Body of pancreas (tissue), 4 donors: Measurements from ENCODE around the gene GLMN. TPM values are rescaled to one million over a fixed set of nuclear protein-coding genes. Genes with fewer than 3 reads are reported as not detected.
A peak's percentile ranks its signal among the peaks of the same experiment; 100 is the strongest.

Experiments
- ATAC-seq: fragments of 150-250 bp; one replicate; pipeline ENCODE4 v1.9.1; 2016
- DNase-seq, 4 donors: peaks; one replicate each; pipeline ENCODE4 v3.0.0-alpha.2; 2019
- H3K27ac ChIP-seq, 4 donors: fragments of 200-600 bp; sonication (generic); 1 replicate in 3 of 4; 2 replicates in 1 of 4; pipeline versions ENCODE4 v1.5.1 to v1.6.1; 2016 to 2019; ENCODE audit warnings: mild to moderate bottlenecking in 1 of 4, mixed read lengths in 1 of 4, moderate library complexity in 1 of 4
- H3K27me3 ChIP-seq, 2 donors: fragments of 200-600 bp; sonication (generic); one replicate each; pipeline ENCODE4 v1.6.0; 2016; ENCODE audit warnings: mild to moderate bottlenecking in 1 of 2
- H3K36me3 ChIP-seq, 2 donors: fragments of 200-600 bp; sonication (generic); replicated peaks in 1 of 2; 2 replicates each; pipeline ENCODE4 v1.5.1; 2016; ENCODE audit warnings: low read depth in 2 of 2; ENCODE audit not compliant: insufficient read depth in 1 of 2
- H3K4me1 ChIP-seq: fragments of 200-600 bp; sonication (generic); one replicate; pipeline ENCODE4 v1.6.0; 2016
- H3K4me3 ChIP-seq, 2 donors: fragments of 200-600 bp; sonication (generic); 1 replicate in 1 of 2; 2 replicates in 1 of 2; pipeline ENCODE4 v1.5.1; 2016 to 2019
- H3K9me3 ChIP-seq, 3 donors: fragments of 200-600 bp; sonication (generic); 1 replicate in 2 of 3; 2 replicates in 1 of 3; pipeline ENCODE4 v1.5.1; 2016
- CTCF ChIP-seq, 7 experiments: fragments of 450-650 bp in 4 of 7; fragments of 200-600 bp in 3 of 7; sonication (generic) in 3 of 7; IDR thresholded peaks; one replicate each; pipeline ENCODE4 v1.5.1; 2016 to 2019; ENCODE audit warnings: antibody characterized with exemption in 7 of 7
- POLR2A ChIP-seq, 3 donors: fragments of 450-650 bp; IDR thresholded peaks; one replicate each; pipeline ENCODE4 v1.6.1; 2016; ENCODE audit warnings: antibody characterized with exemption in 3 of 3, mild to moderate bottlenecking in 2 of 3
- WGBS, 2 donors: methylation state at CpG; one replicate each; pipeline ENCODE4 v1.1.5; 2017; 5-methylcytosine and 5-hydroxymethylcytosine counted together
- intact Hi-C: fragments of 100-400 bp; cut with DNase I; formaldehyde crosslinking; loops from one replicate; pipeline ENCODE4 v1.15.1; 2023
- total RNA-seq, 2 donors: library from RNA; depleted of rRNA; stranded (reverse); fragments of >200 nt; gene quantifications; one replicate each; pipeline ENCODE4 v1.1.0, GENCODE V29; 2016

GLMN gene
- 1 to 10 TPM; 3.6 to 4.7 TPM for total RNA-seq

GRCh38 chr1:92298573-92299476 is at the start of gene GLMN, which contains the start of gene RPAP2:
GLMN (minus strand) TSS chr1:92298987; CDS start chr1:92297999, 988 bp downstream.
RPAP2 (plus strand) TSS chr1:92299059; CDS start chr1:92299074, 15 bp downstream.
- WGBS, 2 donors = 0% methylated on average over 23 to 71 of the region's 76 CpGs
- intact Hi-C loops = no loop called here
- ATAC-seq (peak; percentile 98), DNase-seq (peak; percentile 78 to 84 (median 80))
- Histone ChIP-seq H3K4me3 (peak within 1 kb of the TSS; percentile 43 to 85), H3K9me3 (no peaks in the 10 kb centered on the region), H3K27ac (peak within 1 kb of the TSS; percentile 91 to 96 (median 92)), H3K4me1 (peaks cover 15% of the 10 kb centered on the region), H3K36me3 (no peaks in the 10 kb centered on the region), H3K27me3 (no peaks in the 10 kb centered on the region)
- TF ChIP-seq CTCF (IDR thresholded peaks at IDR 0.05) = peak in 2 of 7 experiments; percentile 0 to 29
- peak; percentile 67 to 88 (median 86) for TF ChIP-seq POLR2A (IDR thresholded peaks at IDR 0.05)

DNA sequence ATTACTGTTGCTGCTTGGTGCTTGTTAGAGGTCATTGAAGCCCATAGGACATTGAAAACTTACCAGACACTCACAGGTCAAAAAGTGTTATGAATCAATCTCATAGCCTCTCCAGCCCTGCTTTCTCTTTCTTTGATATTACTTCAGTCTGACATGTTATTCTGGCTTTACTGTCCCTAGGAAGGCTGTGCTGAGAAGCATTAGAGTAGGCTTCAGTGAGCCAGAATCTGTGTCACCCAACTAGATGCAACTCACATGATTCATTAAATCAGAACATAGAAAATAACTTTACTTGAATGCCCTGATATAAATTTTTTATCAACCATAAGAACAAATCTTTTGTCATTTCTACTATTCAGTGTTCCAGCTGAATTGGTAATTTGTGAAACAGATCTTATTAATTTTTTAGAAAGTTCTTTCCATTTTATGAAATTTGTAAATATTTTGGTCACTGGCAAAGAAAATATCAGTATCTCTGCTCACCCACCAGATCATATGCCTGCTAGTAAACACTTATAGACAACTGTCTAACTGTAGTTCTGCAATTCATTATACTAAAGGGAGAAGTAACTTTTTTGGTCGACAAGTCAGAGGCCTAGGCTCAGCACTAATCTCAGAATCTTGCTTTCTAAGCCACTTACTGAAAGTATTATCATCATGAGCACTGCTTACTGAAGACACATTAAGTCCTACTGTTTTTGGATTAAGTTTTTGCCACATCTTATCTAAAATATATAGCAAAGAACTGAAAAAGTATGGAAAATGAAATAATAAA is 48.3 kb upstream of the GLMN start:
- no peak overlapping the region for H3K27ac ChIP-seq
- DNase-seq (no peak), ATAC-seq (no peak)
- H3K4me1 ChIP-seq = no peaks in the 10 kb centered on the region
- intact Hi-C loops = no loop called here
- no peaks in the 10 kb centered on the region for H3K9me3 ChIP-seq
- H3K36me3 ChIP-seq = peaks cover 4 to 5% of the 10 kb centered on the region in 2 donors
- TF ChIP-seq POLR2A (IDR thresholded peaks at IDR 0.05) (no peak), CTCF (IDR thresholded peaks at IDR 0.05) (no peak)
- WGBS, 2 donors = 67 to 76% methylated on average over 1 of the region's 1 CpG
- H3K4me3 ChIP-seq = no peak overlapping the region
- no peaks in the 10 kb centered on the region for H3K27me3 ChIP-seq

- H3K9me3 ChIP-seq = no peaks in the 10 kb centered on the region
- peaks cover 5 to 8% of the 10 kb centered on the region in 2 donors for H3K36me3 ChIP-seq
- no peak for TF ChIP-seq POLR2A (IDR thresholded peaks at IDR 0.05)
- TF ChIP-seq CTCF (IDR thresholded peaks at IDR 0.05) = no peak
- no peaks in the 10 kb centered on the region for H3K27me3 ChIP-seq
- no peaks in the 10 kb centered on the region for H3K4me1 ChIP-seq
- no peak for ATAC-seq
- intact Hi-C loops = no loop called here
- H3K4me3 ChIP-seq = no peak overlapping the region
- H3K27ac ChIP-seq = no peak overlapping the region
- 78 to 82% methylated on average over 3 of the region's 3 CpGs for WGBS, 2 donors
- no peak for DNase-seq
These were observed 44.3 kb upstream of the GLMN start for GRCh38 chr1:92343061-92343460.

- WGBS, 2 donors = 86 to 100% methylated on average over 1 of the region's 1 CpG
- Histone ChIP-seq H3K9me3 (no peaks in the 10 kb centered on the region), H3K27ac (no peak overlapping the region), H3K4me3 (no peak overlapping the region), H3K4me1 (no peaks in the 10 kb centered on the region), H3K27me3 (no peaks in the 10 kb centered on the region), H3K36me3 (peaks cover 4 to 8% of the 10 kb centered on the region in 2 donors)
- ATAC-seq = no peak
- intact Hi-C loops = no loop called here
- no peak for TF ChIP-seq POLR2A (IDR thresholded peaks at IDR 0.05)
- no peak for TF ChIP-seq CTCF (IDR thresholded peaks at IDR 0.05)
- no peak for DNase-seq
These were observed 43.6 kb upstream of the GLMN start for GRCh38 chr1:92342401-92342800.
